Islet of Langerhans (tissue), 1 donor: ENCODE results near the gene BRF1.

Source experiments
- FAIRE-seq: peaks from one replicate; lab custom pipeline; 2011; peaks lifted over from hg19 to GRCh38; lab: Jason Lieb, UNC

Gene BRF1

GRCh38 chr14:105267820-105268548 lies 32.8 kb downstream of the BRF1 start:
- no peak for FAIRE-seq

DNA sequence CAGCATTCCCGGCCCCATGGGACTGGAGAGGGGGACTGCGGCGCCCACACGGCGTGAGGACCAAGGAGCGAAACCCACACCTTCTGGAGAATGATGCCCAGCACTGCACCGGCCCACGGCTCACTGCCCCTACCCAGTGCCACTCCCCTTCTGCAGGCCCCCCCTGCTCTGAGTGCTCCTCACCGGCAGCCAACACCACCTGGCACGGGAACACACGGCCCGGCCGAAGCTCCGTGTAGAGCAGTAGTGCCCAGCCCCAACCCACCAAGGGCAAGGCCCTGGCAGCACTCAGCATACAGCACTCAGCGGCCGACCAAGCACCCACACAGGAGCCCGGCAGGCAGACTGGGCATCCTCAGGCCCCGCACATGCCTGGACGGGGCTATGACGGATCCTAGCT lies 39.0 kb downstream of the BRF1 start:
- no peak for FAIRE-seq

- FAIRE-seq, result no peak
These were observed 39.8 kb downstream of the BRF1 start for GRCh38 chr14:105260959-105261358.

DNA sequence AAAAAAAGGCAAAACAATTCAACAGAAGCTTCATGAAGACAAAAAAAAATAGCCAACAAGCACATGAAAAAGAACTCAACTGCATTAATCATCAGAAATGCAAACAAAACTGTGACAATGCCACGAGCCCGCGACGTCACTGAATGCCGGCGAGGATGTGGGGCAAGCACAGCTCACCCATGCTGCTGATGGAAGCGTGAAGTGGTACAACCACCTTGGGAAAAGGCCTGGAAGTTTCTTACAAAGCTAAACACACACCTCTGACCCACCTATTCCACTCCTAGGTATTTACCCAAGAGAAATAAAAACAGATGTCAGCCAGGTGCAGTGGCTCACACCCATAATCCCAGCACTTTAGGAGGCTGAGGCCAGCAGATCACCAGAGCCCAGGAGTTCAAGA lies 42.0 kb downstream of the BRF1 start:
- peak; percentile 82 for FAIRE-seq

GRCh38 chr14:105257464-105257863 lies 43.3 kb downstream of the BRF1 start:
- no peak for FAIRE-seq

DNA sequence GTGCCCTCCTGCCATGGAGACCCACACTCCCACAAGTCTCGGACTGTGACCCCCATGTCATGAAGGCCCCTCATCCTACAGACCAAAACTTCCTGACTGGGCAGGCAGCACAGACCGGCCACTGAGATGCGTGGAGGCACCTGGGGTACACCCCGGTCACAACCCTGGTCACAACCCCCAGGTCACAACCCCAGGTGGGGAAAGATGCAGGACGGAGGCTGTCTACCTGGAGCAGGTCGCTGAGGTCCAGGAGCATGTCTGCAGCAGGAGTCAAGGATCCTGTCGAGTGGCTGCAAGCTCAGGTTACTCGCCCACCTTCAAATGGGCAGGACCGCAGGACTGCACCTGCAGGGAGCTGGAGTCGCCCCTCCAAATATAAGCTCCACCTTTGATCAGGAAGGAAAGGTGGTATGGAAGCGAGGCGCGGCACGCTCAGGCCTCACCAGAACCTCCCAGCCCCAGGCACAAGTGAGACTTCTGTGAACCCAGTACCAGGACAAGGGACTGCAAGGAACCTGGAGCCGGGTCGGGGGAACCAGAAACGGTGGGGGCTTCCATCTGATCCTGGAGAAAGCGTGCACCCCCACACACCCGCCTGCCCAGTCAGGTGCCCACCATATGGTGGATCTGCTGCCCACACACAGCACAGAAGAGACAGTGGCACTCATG lies 44.4 kb downstream of the BRF1 start:
- no peak for FAIRE-seq

DNA sequence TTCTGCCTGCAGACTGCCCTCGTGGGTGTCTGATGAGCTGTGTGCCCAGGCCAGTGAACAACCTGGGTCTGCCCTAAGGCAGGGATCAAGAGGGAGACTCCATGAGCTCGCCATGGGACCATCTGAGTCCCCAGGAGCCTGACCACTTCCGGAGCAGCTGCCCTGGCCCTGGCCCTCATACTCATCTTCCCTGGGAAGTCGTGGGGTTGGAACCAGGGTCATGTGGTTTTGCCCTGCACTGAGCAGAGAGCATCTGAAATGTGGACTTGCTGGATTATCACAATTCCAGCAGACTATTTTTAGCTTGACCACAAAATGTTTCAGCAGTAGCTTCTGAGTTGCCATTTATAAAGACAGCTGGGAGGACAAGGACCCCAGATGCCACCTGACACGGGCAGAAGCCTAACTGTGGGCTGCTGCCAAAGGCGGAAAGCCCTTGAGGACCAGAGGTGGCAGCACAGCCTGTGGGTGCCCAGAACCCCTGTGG lies 45.7 kb downstream of the BRF1 start:
- no peak for FAIRE-seq

DNA sequence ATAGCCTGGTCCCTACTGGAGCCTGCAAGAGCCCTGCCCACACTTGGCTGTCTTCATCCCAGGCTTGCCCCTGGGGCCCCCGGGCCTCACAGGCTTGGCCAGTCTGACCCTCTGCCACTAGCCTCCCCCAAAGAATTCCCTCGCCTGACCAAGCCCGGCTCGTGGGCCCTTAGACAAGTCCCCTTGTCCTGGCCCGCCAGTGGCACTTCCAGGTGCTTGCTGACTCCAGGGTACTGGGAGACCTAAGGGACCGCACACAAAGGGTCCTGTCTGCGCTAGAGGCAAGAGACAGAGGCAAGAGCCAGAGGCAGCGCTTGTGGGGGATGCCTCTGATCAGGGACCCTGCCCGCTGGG lies 47.5 kb downstream of the BRF1 start:
- FAIRE-seq, result no peak

DNA sequence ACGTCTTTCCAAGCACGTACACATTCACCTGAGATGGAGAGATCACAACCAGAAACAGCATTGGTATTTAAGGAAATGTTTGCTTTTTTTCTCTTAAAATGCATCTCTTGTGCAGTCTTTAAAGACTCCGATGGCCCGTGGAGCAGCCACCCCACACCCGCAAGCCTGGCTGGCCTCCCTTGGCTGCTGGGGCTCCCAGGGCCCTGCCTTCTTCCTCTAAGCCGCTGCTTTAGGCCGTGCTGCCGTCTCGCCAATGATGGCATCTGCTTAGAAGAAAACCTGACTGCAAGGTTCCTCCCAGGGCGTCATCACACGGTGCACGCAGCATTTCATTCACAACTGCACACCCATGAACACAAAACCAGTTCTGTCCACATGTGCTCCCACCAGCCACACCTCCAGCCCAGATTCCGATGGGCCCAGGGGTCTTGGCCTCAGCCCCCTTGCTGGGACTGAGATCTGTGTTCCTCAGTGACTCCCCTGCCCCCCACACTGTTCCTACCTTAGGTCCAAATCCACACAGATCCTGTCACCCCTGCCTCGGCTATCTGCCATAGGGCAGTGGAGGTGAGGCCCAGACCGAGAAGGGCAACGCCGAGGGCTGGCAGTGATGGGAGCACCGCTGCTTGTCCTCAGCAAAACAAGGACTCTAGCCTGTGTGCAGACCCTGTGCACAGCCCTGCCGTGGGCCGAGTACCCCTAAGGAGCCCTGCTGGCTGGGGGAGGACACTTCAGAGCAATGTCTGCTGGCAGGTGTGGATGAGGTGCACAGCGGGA lies 48.1 kb downstream of the BRF1 start:
- FAIRE-seq, result no peak

- no peak for FAIRE-seq
These were observed 48.9 kb downstream of the BRF1 start for GRCh38 chr14:105251920-105252319.

- no peak for FAIRE-seq
These were observed 49.8 kb downstream of the BRF1 start for GRCh38 chr14:105250986-105251385.

DNA sequence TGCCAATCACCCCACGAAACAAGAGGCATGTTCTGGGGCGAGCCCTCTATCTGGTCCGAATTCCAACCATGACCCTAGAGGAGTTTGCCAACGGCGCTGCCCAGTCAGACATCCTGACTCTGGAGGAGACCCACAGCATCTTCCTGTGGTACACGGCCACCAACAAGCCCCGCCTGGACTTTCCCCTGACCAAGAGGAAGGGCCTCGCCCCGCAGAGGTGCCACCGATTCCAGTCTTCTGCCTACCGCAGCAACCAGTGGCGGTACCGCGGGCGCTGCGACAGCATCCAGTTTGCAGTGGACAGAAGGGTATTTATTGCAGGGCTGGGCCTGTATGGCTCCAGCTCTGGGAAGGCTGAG lies 50.8 kb downstream of the BRF1 start:
- no peak for FAIRE-seq

DNA sequence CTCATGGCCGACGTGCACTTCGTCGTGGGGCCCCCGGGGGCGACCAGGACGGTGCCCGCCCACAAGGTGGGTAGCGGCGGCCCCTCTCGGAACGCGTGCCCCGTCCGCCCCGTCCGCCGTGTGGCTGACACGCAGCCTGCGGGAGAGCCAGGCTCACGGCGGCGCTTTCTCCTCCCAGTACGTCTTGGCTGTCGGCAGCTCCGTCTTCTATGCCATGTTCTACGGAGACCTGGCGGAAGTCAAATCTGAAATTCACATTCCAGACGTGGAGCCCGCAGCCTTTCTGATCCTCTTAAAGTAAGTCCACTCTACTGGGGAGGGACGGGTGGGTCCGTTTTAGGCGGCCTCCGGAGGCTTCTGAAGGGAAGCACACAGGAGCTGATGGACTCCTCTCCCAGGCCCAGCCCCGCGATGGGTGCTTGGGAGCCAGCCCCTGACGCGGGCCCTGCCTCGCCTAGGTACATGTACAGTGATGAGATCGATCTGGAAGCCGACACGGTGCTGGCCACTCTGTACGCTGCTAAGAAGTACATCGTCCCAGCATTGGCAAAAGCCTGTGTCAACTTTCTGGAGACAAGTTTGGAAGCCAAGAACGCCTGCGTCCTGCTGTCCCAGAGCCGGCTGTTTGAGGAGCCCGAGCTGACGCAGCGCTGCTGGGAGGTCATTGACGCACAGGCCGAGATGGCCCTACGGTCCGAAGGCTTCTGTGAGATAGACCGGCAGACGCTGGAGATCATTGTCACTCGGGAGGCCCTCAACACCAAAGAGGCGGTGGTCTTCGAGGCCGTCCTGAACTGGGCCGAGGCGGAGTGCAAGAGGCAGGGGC lies 51.4 kb downstream of the BRF1 start:
- no peak for FAIRE-seq

- FAIRE-seq, result no peak
These were observed 52.2 kb downstream of the BRF1 start, which contains the start of gene BTBD6 for GRCh38 chr14:105248368-105249181. Gene BTBD6, plus strand, starts transcription at chr14:105248533. Its CDS starts 179 bp downstream, at chr14:105248712.

DNA sequence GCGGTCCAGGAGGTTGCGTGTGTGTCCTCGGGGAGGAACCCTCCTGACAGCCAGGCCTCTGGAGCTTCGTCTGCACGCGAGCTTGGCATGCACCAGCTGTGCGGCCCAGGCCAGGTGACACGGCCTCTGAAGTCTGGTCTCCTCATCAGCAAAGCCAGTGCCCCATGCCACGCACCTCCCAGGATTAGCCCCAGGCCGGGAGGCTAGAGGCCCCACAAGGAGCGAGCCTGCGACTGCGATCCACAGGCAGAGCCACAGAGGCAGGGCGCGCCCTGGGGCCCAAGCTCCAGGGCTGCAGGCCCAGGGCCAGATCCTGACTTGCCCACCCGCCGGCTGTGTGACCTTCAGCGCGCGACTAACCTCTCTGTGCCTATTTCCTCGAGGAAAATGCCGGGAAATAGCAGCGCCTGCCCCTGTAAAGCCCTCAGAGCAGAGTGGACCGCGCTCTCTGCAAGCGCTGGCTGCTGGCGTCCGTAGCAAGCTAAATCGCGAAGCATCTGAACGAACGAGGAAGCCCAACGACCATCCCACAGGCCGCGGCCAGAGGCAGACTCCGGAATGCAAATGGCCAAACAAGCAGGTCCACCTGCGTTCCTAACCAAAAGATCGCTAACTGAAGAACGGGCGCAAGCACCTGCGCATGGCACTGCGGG lies 53.0 kb downstream of the BRF1 start:
- no peak for FAIRE-seq

GRCh38 chr14:105247026-105247425 lies 53.8 kb downstream of the BRF1 start:
- FAIRE-seq, result no peak

DNA sequence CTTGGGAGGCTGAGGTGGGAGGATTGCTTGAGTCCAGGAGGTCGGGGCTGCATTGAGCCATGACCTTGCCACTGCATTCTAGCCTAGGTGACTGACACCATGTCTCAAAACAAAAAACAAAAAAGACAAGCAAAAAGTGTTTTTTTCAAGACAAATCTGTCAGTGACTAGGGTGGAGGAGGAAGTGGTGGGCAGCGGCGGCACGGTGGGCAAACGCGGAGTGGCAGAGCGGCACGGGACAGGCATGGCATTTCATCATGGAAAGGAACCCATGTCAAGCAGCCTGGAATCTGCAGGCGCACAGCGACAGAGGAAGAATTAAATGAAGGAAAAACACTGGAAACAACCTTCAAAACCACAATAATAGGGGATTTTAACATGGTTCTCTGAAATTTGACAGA lies 56.5 kb downstream of the BRF1 start:
- no peak for FAIRE-seq

DNA sequence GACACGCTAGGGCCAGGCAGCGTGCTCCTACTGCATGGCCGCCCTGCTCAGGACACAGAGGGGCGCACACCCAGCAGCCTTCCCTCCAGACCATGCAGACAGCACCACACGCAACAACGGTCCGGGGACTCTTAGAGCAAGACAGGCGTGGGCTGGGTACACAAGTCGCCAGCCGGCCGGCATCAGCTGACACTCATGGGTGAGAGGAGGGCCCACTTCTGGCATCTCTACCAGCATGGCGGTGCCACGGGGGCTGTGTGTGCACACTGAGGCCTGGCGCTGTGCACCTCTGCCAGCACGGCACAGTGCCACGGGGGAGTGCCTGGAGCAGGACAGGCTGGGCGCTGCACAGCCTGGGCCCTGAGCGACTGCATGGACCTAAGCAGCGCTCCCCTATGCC lies 59.2 kb downstream of the BRF1 start:
- FAIRE-seq, result no peak

DNA sequence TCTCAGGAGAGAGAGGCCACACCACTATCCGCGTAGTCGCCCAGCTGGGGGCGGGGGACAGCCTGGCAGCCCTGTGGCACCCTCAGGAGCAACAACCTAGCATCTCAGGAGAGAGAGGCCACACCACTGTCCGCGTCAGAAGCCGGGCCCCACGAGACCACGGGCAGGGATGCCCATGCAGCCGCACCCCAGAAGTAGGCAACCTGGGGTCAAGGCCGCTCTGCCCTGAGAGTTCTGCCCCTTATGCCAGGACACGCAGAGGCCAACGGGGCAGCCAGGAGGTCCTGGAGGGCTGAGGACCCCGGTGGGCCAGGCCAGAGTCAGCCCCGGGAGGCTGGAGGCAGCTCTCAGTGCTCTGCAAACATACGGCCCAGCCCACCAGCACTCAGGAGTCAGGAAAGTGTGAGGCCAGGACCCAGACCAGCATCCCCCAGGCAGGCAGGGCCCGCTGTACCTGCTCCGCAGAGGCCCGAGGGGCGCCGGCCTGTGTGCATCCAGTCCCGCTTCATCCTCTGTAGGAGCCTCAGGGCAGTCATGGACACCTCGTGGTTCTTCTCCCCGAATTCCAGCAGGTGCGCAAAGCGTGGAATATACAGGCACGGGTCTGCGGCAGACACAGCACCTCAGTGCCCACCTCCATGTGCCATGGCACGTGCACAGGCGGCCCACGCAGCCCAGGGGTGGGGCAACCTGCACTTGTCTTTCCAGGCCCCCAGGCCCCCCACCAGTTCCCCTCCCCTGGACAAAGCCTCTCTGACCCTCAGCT lies 59.8 kb downstream of the BRF1 start:
- no peak for FAIRE-seq

DNA sequence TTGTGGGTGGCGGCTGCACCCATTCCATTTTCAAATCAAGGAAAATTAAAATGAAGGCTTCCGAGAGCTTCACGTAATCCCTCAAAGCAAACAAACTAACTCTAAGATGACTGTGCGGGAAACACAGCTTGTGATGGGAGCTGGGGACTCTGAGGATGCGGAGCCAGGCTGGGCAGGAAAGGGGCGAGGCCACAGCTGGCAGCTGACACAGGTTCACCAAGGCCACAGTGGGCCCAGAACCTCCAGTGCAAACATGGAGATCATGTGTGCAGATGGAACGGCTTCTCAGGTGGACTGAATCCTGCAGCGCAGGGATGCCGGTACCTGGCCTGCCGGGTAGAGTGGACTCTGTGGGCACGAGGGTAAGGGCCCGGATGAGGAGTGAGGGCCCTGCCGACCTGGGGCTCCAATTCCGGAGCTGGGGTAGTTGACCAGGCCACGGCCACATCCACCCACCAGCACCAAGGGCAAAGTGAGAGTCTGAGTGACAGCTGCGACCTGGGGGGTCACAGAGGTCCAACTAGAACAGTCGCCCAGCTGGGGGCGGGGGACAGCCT lies 71.6 kb downstream of the BRF1 start:
- FAIRE-seq, result no peak
